Endothelial cell of umbilical vein (primary cell): ENCODE measurements around the gene PPM1J. TPM values are rescaled to one million over a fixed set of nuclear protein-coding genes. Genes with fewer than 3 reads are reported as not detected.

ENCODE experiments used
- BruUV-seq: library from RNA; stranded (reverse); fragments of 400-500 nt; replicated peaks from 2 replicates; lab custom pipeline; 2021; lab: Mats Ljungman, UMichigan
- CTCF ChIA-PET: fragments of 300-600, 350-600 bp; sonication (Branson Sonifier 250); formaldehyde crosslinking; loops from one replicate; lab custom pipeline; 2021; ENCODE audit warnings: antibody characterized with exemption, inconsistent platforms; lab: Charles Lee
- POLR2A ChIA-PET: fragments of 300-600, 350-600 bp; sonication (Branson Sonifier 250); formaldehyde crosslinking; loops from one replicate; lab custom pipeline; 2021; ENCODE audit warnings: antibody characterized with exemption, inconsistent platforms; lab: Charles Lee
- DNase-seq: peaks from one replicate; pipeline ENCODE4 v3.0.0-alpha.2; 2011; ENCODE audit warnings: low read depth, low spot score
- FAIRE-seq: peaks from 2 replicates; lab custom pipeline; 2011; peaks lifted over from hg19 to GRCh38; lab: Jason Lieb, UNC
- H2AFZ ChIP-seq: 2 replicates; pipeline ENCODE4 v1.6.0; 2012; ENCODE audit warnings: low read depth, low read length, control low read depth, inconsistent platforms
- H3K27ac ChIP-seq: 2 replicates; pipeline ENCODE4 v1.5.1; 2011; ENCODE audit warnings: low read depth, mild to moderate bottlenecking, control low read depth, low read length, moderate library complexity; ENCODE audit not compliant: insufficient read depth
- H3K27me3 ChIP-seq, 2 experiments: 2 replicates each; pipeline versions ENCODE4 v1.6.0 to v1.6.1; 2011; ENCODE audit warnings: low read length in 2 of 2, mixed read lengths in 1 of 2; ENCODE audit not compliant: control insufficient read depth in 2 of 2, insufficient read depth in 2 of 2
- H3K36me3 ChIP-seq, 2 experiments: 2 replicates in 1 of 2; 3 replicates in 1 of 2; pipeline ENCODE4 v1.5.1; 2011; ENCODE audit warnings: low read length in 2 of 2, mild to moderate bottlenecking in 1 of 2, moderate library complexity in 1 of 2; ENCODE audit not compliant: control insufficient read depth in 2 of 2, insufficient read depth in 2 of 2; ENCODE audit errors: extremely low read depth in 1 of 2
- H3K4me1 ChIP-seq: 3 replicates; pipeline ENCODE4 v1.5.1; 2011; ENCODE audit warnings: mild to moderate bottlenecking, low read length; ENCODE audit not compliant: control insufficient read depth, insufficient read depth; ENCODE audit errors: extremely low read depth
- H3K4me2 ChIP-seq: 2 replicates; pipeline ENCODE4 v1.6.1; 2011; ENCODE audit warnings: low read length, control low read depth, mixed read lengths; ENCODE audit not compliant: insufficient read depth
- H3K4me3 ChIP-seq, 3 experiments: fragments of 200-600 bp in 1 of 3; sonication (generic), shearing (Covaris generic) in 1 of 3; replicated peaks in 1 of 3; 2 replicates each; pipeline ENCODE4 v1.5.1; 2011 to 2016; ENCODE audit warnings: control low read depth in 3 of 3, low read length in 3 of 3, mild to moderate bottlenecking in 2 of 3, inconsistent platforms in 1 of 3, low read depth in 1 of 3, moderate library complexity in 1 of 3; ENCODE audit not compliant: insufficient read depth in 1 of 3
- H3K79me2 ChIP-seq: 2 replicates; pipeline ENCODE4 v1.6.0; 2012; ENCODE audit warnings: low read length, inconsistent platforms; ENCODE audit not compliant: control insufficient read depth, insufficient read depth
- H3K9ac ChIP-seq: replicated peaks from 2 replicates; pipeline ENCODE3; 2011; ENCODE audit warnings: low read length, control low read depth; ENCODE audit not compliant: insufficient read depth; ENCODE audit errors: extremely low read depth
- H3K9me1 ChIP-seq: replicated peaks from 3 replicates; pipeline ENCODE4 v1.6.0; 2011; ENCODE audit warnings: mild to moderate bottlenecking, low read length; ENCODE audit not compliant: control insufficient read depth, insufficient read depth; ENCODE audit errors: extremely low read depth
- H3K9me3 ChIP-seq: replicated peaks from 2 replicates; pipeline ENCODE4 v1.5.1; 2012; ENCODE audit warnings: low read length, inconsistent platforms; ENCODE audit not compliant: control insufficient read depth, insufficient read depth
- H4K20me1 ChIP-seq: replicated peaks from 2 replicates; pipeline ENCODE3; 2011; ENCODE audit warnings: mild to moderate bottlenecking, low read length; ENCODE audit not compliant: control insufficient read depth, insufficient read depth; ENCODE audit errors: extremely low read depth
- EZH2 ChIP-seq: IDR thresholded peaks from 2 replicates; pipeline ENCODE4 v1.6.1; 2012; ENCODE audit warnings: borderline replicate concordance, low read depth, mild to moderate bottlenecking, moderate library complexity, low read length, inconsistent platforms; ENCODE audit not compliant: severe bottlenecking
- FOS ChIP-seq: IDR thresholded peaks from 2 replicates; pipeline ENCODE4 v1.6.1; 2011; ENCODE audit warnings: mild to moderate bottlenecking, low read length, moderate library complexity, borderline replicate concordance; ENCODE audit not compliant: insufficient read depth
- GATA2 ChIP-seq: IDR thresholded peaks from 2 replicates; pipeline ENCODE4 v1.7.0; 2011; ENCODE audit warnings: low read depth, mild to moderate bottlenecking, moderate library complexity, mixed read lengths, low read length; ENCODE audit not compliant: insufficient read length, insufficient read depth
- JUN ChIP-seq: IDR thresholded peaks from 2 replicates; pipeline ENCODE4 v1.6.1; 2011; ENCODE audit warnings: borderline replicate concordance, low read depth; ENCODE audit not compliant: insufficient read length, insufficient read depth
- MAX ChIP-seq: IDR thresholded peaks from 2 replicates; pipeline ENCODE4 v1.6.1; 2011; ENCODE audit not compliant: insufficient read depth, insufficient read length
- MYC ChIP-seq: IDR thresholded peaks from one replicate; pipeline ENCODE4 v1.6.1; 2011; ENCODE audit warnings: mild to moderate bottlenecking, low read depth, low read length
- POLR2A ChIP-seq: IDR thresholded peaks from 2 replicates; pipeline ENCODE4 v1.6.1; 2012; ENCODE audit warnings: low read depth, mild to moderate bottlenecking, control low read depth, low read length
- dilution Hi-C: fragments of 300-500 bp; cut with MboI; formaldehyde crosslinking; loops from one replicate; pipeline ENCODE4 v1.15.0; 2019; ENCODE audit warnings: low sequenced_read_pairs; ENCODE audit not compliant: extremely low pct_ligation_motif_present
- intact Hi-C: fragments of 100-400 bp; cut with micrococcal nuclease; formaldehyde crosslinking; loops from one replicate; pipeline ENCODE4 v1.10.0; 2022
- polyA plus RNA-seq, 4 experiments: library from polyadenylated mRNA; depleted of rRNA in 3 of 4; stranded (reverse) in 3 of 4; unstranded in 1 of 4; fragments of >200 nt; gene quantifications; 2 replicates each; pipeline versions ENCODE4 v1.2.1 to v1.2.3, GENCODE V29; 2011 to 2012; ENCODE audit warnings: missing spikeins in 1 of 4
- total RNA-seq: library from RNA; stranded (reverse); gene quantifications from 2 replicates; pipeline ENCODE4 v1.2.3, GENCODE V29; 2021
- TF ChIP-seq, protein P1 (sequence below), 2 donors: IDR thresholded peaks; 1 replicate in 1 of 2; 2 replicates in 1 of 2; pipeline ENCODE4 v1.5.1; 2011; ENCODE audit warnings: low read length in 2 of 2, mild to moderate bottlenecking in 2 of 2, moderate library complexity in 2 of 2, control low read depth in 1 of 2, inconsistent platforms in 1 of 2, low read depth in 1 of 2; ENCODE audit not compliant: insufficient read depth in 1 of 2; ENCODE audit errors: extremely low read depth in 1 of 2

PPM1J gene
- total and polyA plus RNA-seq, 2 donors (not counting 3 experiments of a cell fraction or from before 2014, with no cell fraction given) = 1.7 to 3.1 TPM

DNA sequence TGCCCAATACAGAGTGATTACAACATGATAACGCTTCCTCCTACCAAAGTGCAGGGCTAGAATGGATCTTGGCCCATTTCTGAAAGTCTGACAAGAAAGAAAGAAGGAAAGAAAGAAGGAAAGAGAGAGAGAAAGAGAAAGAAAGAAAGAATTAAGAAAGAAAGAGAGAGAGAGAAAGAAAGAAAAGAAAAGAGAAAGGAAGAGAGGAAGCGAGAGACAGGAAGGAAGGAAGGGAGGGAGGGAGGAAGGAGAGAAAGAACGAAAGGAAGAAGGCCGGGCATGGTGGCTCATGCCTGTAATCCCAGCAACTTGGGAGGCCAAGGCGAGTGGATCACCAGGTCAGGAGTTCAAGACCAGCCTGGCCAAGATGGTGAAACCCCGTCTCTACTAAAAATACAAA is 44.1 kb upstream of the PPM1J start:
- CTCF ChIA-PET = interaction anchor here (1.1 to 1.6 kb wide), 2 partner anchors 39 to 44 kb away, joined by 3 read pairs; no protein-coding TSS in a partner anchor
- intact Hi-C loops = no loop called here
- FAIRE-seq = no peak

More for the DNA sequence above, 44.1 kb upstream of the PPM1J start:
- BruUV-seq = no TSS peak
- DNase-seq = no peak
- Histone ChIP-seq H2AFZ (no peak overlapping the region), H4K20me1 (no peaks in the 10 kb centered on the region), H3K27me3 (peaks cover 8 to 9% of the 10 kb centered on the region in 2 experiments), H3K27ac (no peak overlapping the region), H3K36me3 (no peaks in the 10 kb centered on the region), H3K9me1 (no peaks in the 10 kb centered on the region), H3K4me2 (no peak overlapping the region), H3K79me2 (no peaks in the 10 kb centered on the region), H3K4me3 (no peak overlapping the region), H3K4me1 (no peaks in the 10 kb centered on the region), H3K9me3 (no peaks in the 10 kb centered on the region), H3K9ac (no peak overlapping the region)
- POLR2A ChIA-PET = no interaction called here
- dilution Hi-C loops = no loop called here
- no peak for TF ChIP-seq POLR2A
- no peak for TF ChIP-seq MAX
- TF ChIP-seq, protein P1, sequence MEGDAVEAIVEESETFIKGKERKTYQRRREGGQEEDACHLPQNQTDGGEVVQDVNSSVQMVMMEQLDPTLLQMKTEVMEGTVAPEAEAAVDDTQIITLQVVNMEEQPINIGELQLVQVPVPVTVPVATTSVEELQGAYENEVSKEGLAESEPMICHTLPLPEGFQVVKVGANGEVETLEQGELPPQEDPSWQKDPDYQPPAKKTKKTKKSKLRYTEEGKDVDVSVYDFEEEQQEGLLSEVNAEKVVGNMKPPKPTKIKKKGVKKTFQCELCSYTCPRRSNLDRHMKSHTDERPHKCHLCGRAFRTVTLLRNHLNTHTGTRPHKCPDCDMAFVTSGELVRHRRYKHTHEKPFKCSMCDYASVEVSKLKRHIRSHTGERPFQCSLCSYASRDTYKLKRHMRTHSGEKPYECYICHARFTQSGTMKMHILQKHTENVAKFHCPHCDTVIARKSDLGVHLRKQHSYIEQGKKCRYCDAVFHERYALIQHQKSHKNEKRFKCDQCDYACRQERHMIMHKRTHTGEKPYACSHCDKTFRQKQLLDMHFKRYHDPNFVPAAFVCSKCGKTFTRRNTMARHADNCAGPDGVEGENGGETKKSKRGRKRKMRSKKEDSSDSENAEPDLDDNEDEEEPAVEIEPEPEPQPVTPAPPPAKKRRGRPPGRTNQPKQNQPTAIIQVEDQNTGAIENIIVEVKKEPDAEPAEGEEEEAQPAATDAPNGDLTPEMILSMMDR (IDR thresholded peaks at IDR 0.05; ENCODE audit: extremely low read depth in 1 of 2, insufficient read depth in 1 of 2, low read depth in 1 of 2, low read length in 2 of 2) = no peak
- no peak for TF ChIP-seq FOS
- no peak for TF ChIP-seq GATA2
- no peak for TF ChIP-seq JUN
- no peak for TF ChIP-seq EZH2
- no peak for TF ChIP-seq MYC
